HepG2 (cell line): ENCODE data around the gene USP12. TPM values are rescaled to one million over a fixed set of nuclear protein-coding genes. Genes with fewer than 3 reads are reported as not detected.

Experiments
- AHR ChIP-seq: IDR thresholded peaks from 2 replicates; pipeline ENCODE4 v1.6.1; 2018; ENCODE audit warnings: missing genetic modification reagents, missing compliant biosample characterization
- ASH2L ChIP-seq: fragments of 300-600, 200-600 bp; sonication (generic); IDR thresholded peaks from 2 replicates; pipeline ENCODE4 v1.7.0; 2017; ENCODE audit warnings: low read depth, mild to moderate bottlenecking, moderate library complexity, mixed read lengths, low read length; ENCODE audit not compliant: insufficient read length
- CCDC6 ChIP-seq: sonication (generic); formaldehyde crosslinking; IDR thresholded peaks from 2 replicates; pipeline ENCODE4 v1.8.1; 2022; ENCODE audit warnings: mild to moderate bottlenecking, missing genetic modification reagents, moderate library complexity
- DMAP1 ChIP-seq: IDR thresholded peaks from 2 replicates; pipeline ENCODE4 v1.6.1; 2016
- ELF1 ChIP-seq: sonication (generic); formaldehyde crosslinking; IDR thresholded peaks from 2 replicates; pipeline ENCODE4 v1.4.0; 2020; ENCODE audit warnings: missing genetic modification reagents
- ETS1 ChIP-seq: sonication (generic); formaldehyde crosslinking; IDR thresholded peaks from 2 replicates; pipeline ENCODE4 v1.4.0; 2020; ENCODE audit warnings: missing genetic modification reagents
- HIVEP1 ChIP-seq: sonication (generic); formaldehyde crosslinking; IDR thresholded peaks from 2 replicates; pipeline ENCODE4 v1.4.0; 2020; ENCODE audit warnings: mild to moderate bottlenecking, missing genetic modification reagents
- HNRNPLL ChIP-seq: fragments of 200-400 bp; formaldehyde crosslinking; IDR thresholded peaks from 2 replicates; pipeline ENCODE4 v1.6.1; 2017; ENCODE audit warnings: mild to moderate bottlenecking, low read depth, low read length; ENCODE audit not compliant: poor library complexity, severe bottlenecking
- MAFK ChIP-seq, 2 experiments: IDR thresholded peaks in 1 of 2; conservative IDR thresholded peaks in 1 of 2; 2 replicates each; pipeline ENCODE4 v1.6.1; 2011; ENCODE audit warnings: improper control_type of control experiment in 2 of 2, low read length in 2 of 2
- MED1 ChIP-seq: sonication (generic); formaldehyde crosslinking; IDR thresholded peaks from 2 replicates; pipeline ENCODE4 v1.4.0; 2020; ENCODE audit warnings: missing genetic modification reagents
- NFIC ChIP-seq: IDR thresholded peaks from 2 replicates; pipeline ENCODE4 v1.6.1; 2012; ENCODE audit warnings: mild to moderate bottlenecking, low read length, inconsistent platforms
- NR2F1 ChIP-seq, 2 experiments: fragments of 450-650 bp in 1 of 2; formaldehyde crosslinking in 1 of 2; IDR thresholded peaks; 2 replicates each; pipeline versions ENCODE4 v1.5.0 to v1.6.1; 2016 to 2020; ENCODE audit warnings: mild to moderate bottlenecking in 1 of 2, missing compliant biosample characterization in 1 of 2, missing genetic modification reagents in 1 of 2, moderate library complexity in 1 of 2
- PHF21A ChIP-seq: sonication (generic); formaldehyde crosslinking; IDR thresholded peaks from 2 replicates; pipeline ENCODE4 v1.5.0; 2020; ENCODE audit warnings: mild to moderate bottlenecking, missing genetic modification reagents
- SALL1 ChIP-seq: sonication (generic); formaldehyde crosslinking; IDR thresholded peaks from 2 replicates; pipeline ENCODE4 v1.8.0; 2022; ENCODE audit warnings: mild to moderate bottlenecking, missing genetic modification reagents
- SP5 ChIP-seq: IDR thresholded peaks from 2 replicates; pipeline ENCODE4 v1.6.1; 2016; ENCODE audit warnings: low read depth, borderline replicate concordance
- ZFX ChIP-seq: sonication (generic); formaldehyde crosslinking; IDR thresholded peaks from 2 replicates; pipeline ENCODE4 v1.4.0; 2020; ENCODE audit warnings: mild to moderate bottlenecking, low read depth, missing genetic modification reagents, moderate library complexity
- ZNF101 ChIP-seq: sonication (generic); formaldehyde crosslinking; IDR thresholded peaks from 2 replicates; pipeline ENCODE4 v1.4.0; 2020; ENCODE audit warnings: mild to moderate bottlenecking, low read depth, missing genetic modification reagents, borderline replicate concordance
- ZNF746 ChIP-seq: sonication (generic); formaldehyde crosslinking; IDR thresholded peaks from 2 replicates; pipeline ENCODE4 v1.8.0; 2022; ENCODE audit warnings: mild to moderate bottlenecking, missing genetic modification reagents
- ZNF777 ChIP-seq: sonication (generic); formaldehyde crosslinking; IDR thresholded peaks from 2 replicates; pipeline ENCODE4 v1.4.0; 2020; ENCODE audit warnings: missing genetic modification reagents
- ZSCAN12 ChIP-seq: sonication (generic); formaldehyde crosslinking; IDR thresholded peaks from 2 replicates; pipeline ENCODE4 v1.9.0; 2021; ENCODE audit warnings: mild to moderate bottlenecking, missing genetic modification reagents
- ZSCAN20 ChIP-seq: sonication (generic); formaldehyde crosslinking; IDR thresholded peaks from 2 replicates; pipeline ENCODE4 v1.4.0; 2020; ENCODE audit warnings: missing genetic modification reagents, mild to moderate bottlenecking, borderline replicate concordance
- polyA plus RNA-seq, 8 experiments: library from polyadenylated mRNA; depleted of rRNA in 3 of 8; stranded (reverse) in 7 of 8; unstranded in 1 of 8; fragments of >200 nt; fragmentation: Illumina TruSeq in 4 of 8; extraction: Trizol in 4 of 8; gene quantifications; 2 replicates each; pipeline versions ENCODE4 v1.2.1 to v1.2.3, GENCODE V29; 2011 to 2016; ENCODE audit warnings: low read depth in 4 of 8, missing spikeins in 1 of 8, mixed read lengths in 1 of 8; ENCODE audit not compliant: insufficient read depth in 1 of 8
- total RNA-seq, 5 experiments: library from RNA; depleted of rRNA; stranded (reverse); fragments of >200 nt; fragmentation: Illumina TruSeq; extraction: Trizol; gene quantifications; 2 replicates each; pipeline ENCODE4 v1.2.3, GENCODE V29; 2016; ENCODE audit warnings: low read depth in 1 of 5
- TF ChIP-seq, protein P1 (sequence below): sonication (generic); formaldehyde crosslinking; IDR thresholded peaks from 2 replicates; pipeline ENCODE4 v1.5.0; 2020; ENCODE audit warnings: mild to moderate bottlenecking, missing genetic modification reagents, moderate library complexity
- TF ChIP-seq, protein P2 (sequence below): IDR thresholded peaks from 2 replicates; pipeline ENCODE4 v1.6.1; 2018; ENCODE audit warnings: missing genetic modification reagents
- TF ChIP-seq, protein P3 (sequence below): sonication (generic); formaldehyde crosslinking; IDR thresholded peaks from 2 replicates; pipeline ENCODE4 v1.8.1; 2023; ENCODE audit warnings: mild to moderate bottlenecking, missing genetic modification reagents, borderline replicate concordance
- TF ChIP-seq, protein P4 (sequence below): sonication (generic); formaldehyde crosslinking; IDR thresholded peaks from 2 replicates; pipeline ENCODE4 v1.5.1; 2020; ENCODE audit warnings: mild to moderate bottlenecking, missing genetic modification reagents, moderate library complexity

USP12 gene
- total and polyA plus RNA-seq, 2 of the 13 experiments (the other 11 are each of a cell fraction or from before 2014, with no cell fraction given): 9.8 to 19.5 TPM

GRCh38 chr13:27171827-27172494 lies 350 bp upstream of the USP12 start (continued):
- TF ChIP-seq PHF21A (CRISPR knock-in tag) (peak; percentile 50; the same call in 1 of the 2 replicates), MED1 (peak; percentile 43; the same call in 1 of the 2 replicates), SP5 (peak; percentile 57; the same call in 1 of the 2 replicates), HIVEP1 (peak; percentile 46; the same call in 1 of the 2 replicates), NFIC (no peak), ZFX (CRISPR knock-in tag) (peak; percentile 43), DMAP1 (CRISPR knock-in tag) (0 out of 2 replicates have a peak, but pooled peaks have one; percentile 24), ZSCAN12 (CRISPR knock-in tag) (no peak), SALL1 (CRISPR knock-in tag) (peak; percentile 71), ZNF777 (CRISPR knock-in tag) (peak; percentile 49; the same call in 1 of the 2 replicates), ZSCAN20 (CRISPR knock-in tag) (0 out of 2 replicates have a peak, but pooled peaks have one; percentile 50), ZNF101 (CRISPR knock-in tag) (no peak), ZNF746 (peak; percentile 23; the same call in 1 of the 2 replicates), MAFK (conservative IDR thresholded peaks at IDR 0.05 in 1 of 2, IDR thresholded peaks at IDR 0.05 in 1 of 2; ENCODE audit: low read length in 2 of 2) (no peak), ELF1 (CRISPR knock-in tag) (peak; percentile 9; the same call in 1 of the 2 replicates), NR2F1 (CRISPR knock-in tag; IDR thresholded peaks at IDR 0.05) (no peak), ETS1 (no peak), ASH2L (peak; percentile 67), AHR (CRISPR knock-in tag) (0 out of 2 replicates have a peak, but pooled peaks have one; percentile 45), HNRNPLL (peak; percentile 58), CCDC6 (CRISPR knock-in tag) (peak; percentile 56; the same call in 1 of the 2 replicates)
- TF ChIP-seq, protein P1, sequence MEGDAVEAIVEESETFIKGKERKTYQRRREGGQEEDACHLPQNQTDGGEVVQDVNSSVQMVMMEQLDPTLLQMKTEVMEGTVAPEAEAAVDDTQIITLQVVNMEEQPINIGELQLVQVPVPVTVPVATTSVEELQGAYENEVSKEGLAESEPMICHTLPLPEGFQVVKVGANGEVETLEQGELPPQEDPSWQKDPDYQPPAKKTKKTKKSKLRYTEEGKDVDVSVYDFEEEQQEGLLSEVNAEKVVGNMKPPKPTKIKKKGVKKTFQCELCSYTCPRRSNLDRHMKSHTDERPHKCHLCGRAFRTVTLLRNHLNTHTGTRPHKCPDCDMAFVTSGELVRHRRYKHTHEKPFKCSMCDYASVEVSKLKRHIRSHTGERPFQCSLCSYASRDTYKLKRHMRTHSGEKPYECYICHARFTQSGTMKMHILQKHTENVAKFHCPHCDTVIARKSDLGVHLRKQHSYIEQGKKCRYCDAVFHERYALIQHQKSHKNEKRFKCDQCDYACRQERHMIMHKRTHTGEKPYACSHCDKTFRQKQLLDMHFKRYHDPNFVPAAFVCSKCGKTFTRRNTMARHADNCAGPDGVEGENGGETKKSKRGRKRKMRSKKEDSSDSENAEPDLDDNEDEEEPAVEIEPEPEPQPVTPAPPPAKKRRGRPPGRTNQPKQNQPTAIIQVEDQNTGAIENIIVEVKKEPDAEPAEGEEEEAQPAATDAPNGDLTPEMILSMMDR (CRISPR knock-in tag): peak; percentile 59
- TF ChIP-seq, protein P2, sequence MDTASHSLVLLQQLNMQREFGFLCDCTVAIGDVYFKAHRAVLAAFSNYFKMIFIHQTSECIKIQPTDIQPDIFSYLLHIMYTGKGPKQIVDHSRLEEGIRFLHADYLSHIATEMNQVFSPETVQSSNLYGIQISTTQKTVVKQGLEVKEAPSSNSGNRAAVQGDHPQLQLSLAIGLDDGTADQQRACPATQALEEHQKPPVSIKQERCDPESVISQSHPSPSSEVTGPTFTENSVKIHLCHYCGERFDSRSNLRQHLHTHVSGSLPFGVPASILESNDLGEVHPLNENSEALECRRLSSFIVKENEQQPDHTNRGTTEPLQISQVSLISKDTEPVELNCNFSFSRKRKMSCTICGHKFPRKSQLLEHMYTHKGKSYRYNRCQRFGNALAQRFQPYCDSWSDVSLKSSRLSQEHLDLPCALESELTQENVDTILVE: peak; percentile 38; the same call in 1 of the 2 replicates
- TF ChIP-seq, protein P3, sequence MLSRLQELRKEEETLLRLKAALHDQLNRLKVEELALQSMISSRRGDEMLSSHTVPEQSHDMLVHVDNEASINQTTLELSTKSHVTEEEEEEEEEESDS (CRISPR knock-in tag): no peak
- TF ChIP-seq, protein P4, sequence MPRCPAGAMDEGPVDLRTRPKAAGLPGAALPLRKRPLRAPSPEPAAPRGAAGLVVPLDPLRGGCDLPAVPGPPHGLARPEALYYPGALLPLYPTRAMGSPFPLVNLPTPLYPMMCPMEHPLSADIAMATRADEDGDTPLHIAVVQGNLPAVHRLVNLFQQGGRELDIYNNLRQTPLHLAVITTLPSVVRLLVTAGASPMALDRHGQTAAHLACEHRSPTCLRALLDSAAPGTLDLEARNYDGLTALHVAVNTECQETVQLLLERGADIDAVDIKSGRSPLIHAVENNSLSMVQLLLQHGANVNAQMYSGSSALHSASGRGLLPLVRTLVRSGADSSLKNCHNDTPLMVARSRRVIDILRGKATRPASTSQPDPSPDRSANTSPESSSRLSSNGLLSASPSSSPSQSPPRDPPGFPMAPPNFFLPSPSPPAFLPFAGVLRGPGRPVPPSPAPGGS (CRISPR knock-in tag): 0 out of 2 replicates have a peak, but pooled peaks have one; percentile 48
